ENCODE measurements around the gene TEX13B. TPM values are rescaled to one million over a fixed set of nuclear protein-coding genes. Genes with fewer than 3 reads are reported as not detected.

The TEX13B gene
- total RNA-seq, 4 donors from 2014 or later, result not detected

GRCh38 chrX:108022491-108023089, 40.4 kb upstream of the TEX13B start:
- Histone ChIP-seq H3K9me3 (no peaks in the 10 kb centered on the region), H3K27ac (replicated peaks in 1 of 4) (no peak overlapping the region), H3K4me1 (no peaks in the 10 kb centered on the region), H3K27me3 (peaks cover 0 to 8% (median 0%) of the 10 kb centered on the region in 4 donors), H3K4me3 (no peak overlapping the region), H3K36me3 (no peaks in the 10 kb centered on the region)
- intact Hi-C loops (cut with DNase I), result no loop called here
- no peak for DNase-seq (ENCODE audit: extremely low spot score)
- no peak for TF ChIP-seq EP300 (IDR thresholded peaks at IDR 0.05)
- TF ChIP-seq POLR2AphosphoS5 (IDR thresholded peaks at IDR 0.05), result no peak
- TF ChIP-seq POLR2A (IDR thresholded peaks at IDR 0.05; ENCODE audit: low read depth), result no peak
- TF ChIP-seq CTCF (IDR thresholded peaks at IDR 0.05), result no peak
- 80% methylated on average over 1 of the region's 1 CpG for WGBS

- intact Hi-C loops (cut with DNase I), result no loop called here
These were observed 38.5 kb upstream of the TEX13B start for GRCh38 chrX:108020631-108021030.

GRCh38 chrX:108019382-108019875, 37.3 kb upstream of the TEX13B start:
- WGBS, result 33% methylated on average over 1 of the region's 3 CpGs
- H3K36me3 ChIP-seq, result no peaks in the 10 kb centered on the region

More at GRCh38 chrX:108020631-108021030, 38.5 kb upstream of the TEX13B start:
- no peaks in the 10 kb centered on the region for H3K9me3 ChIP-seq
- TF ChIP-seq CTCF (IDR thresholded peaks at IDR 0.05) (peak; percentile 16 to 50 (median 31)), POLR2A (IDR thresholded peaks at IDR 0.05; ENCODE audit: low read depth) (no peak)
- 31% methylated on average over 2 of the region's 2 CpGs for WGBS
- no peaks in the 10 kb centered on the region for H3K27me3 ChIP-seq
- H3K4me3 ChIP-seq, result no peak overlapping the region
- H3K4me1 ChIP-seq, result no peaks in the 10 kb centered on the region
- no peaks in the 10 kb centered on the region for H3K36me3 ChIP-seq
- no peak for DNase-seq (ENCODE audit: extremely low spot score)
- no peak overlapping the region for H3K27ac ChIP-seq (replicated peaks in 1 of 4)

GRCh38 chrX:108018656-108019381, 36.6 kb upstream of the TEX13B start:
- DNase-seq (ENCODE audit: extremely low spot score), result no peak
- WGBS, result 59% methylated on average over 2 of the region's 4 CpGs

More at GRCh38 chrX:108019382-108019875, 37.3 kb upstream of the TEX13B start:
- intact Hi-C loops (cut with DNase I), result no loop called here
- Histone ChIP-seq H3K4me1 (no peaks in the 10 kb centered on the region), H3K9me3 (no peaks in the 10 kb centered on the region), H3K4me3 (no peak overlapping the region), H3K27ac (replicated peaks in 1 of 4) (no peak overlapping the region), H3K27me3 (no peaks in the 10 kb centered on the region)
- TF ChIP-seq POLR2AphosphoS5 (IDR thresholded peaks at IDR 0.05) (no peak), CTCF (IDR thresholded peaks at IDR 0.05) (no peak), POLR2A (IDR thresholded peaks at IDR 0.05; ENCODE audit: low read depth) (no peak), EP300 (IDR thresholded peaks at IDR 0.05) (no peak)
- DNase-seq (ENCODE audit: extremely low spot score), result no peak

More at GRCh38 chrX:108018656-108019381, 36.6 kb upstream of the TEX13B start:
- intact Hi-C loops (cut with DNase I), result no loop called here
- no peak overlapping the region for H3K4me3 ChIP-seq
- no peaks in the 10 kb centered on the region for H3K27me3 ChIP-seq
- H3K9me3 ChIP-seq, result peaks cover 0 to 3% (median 0%) of the 10 kb centered on the region in 4 donors
- H3K4me1 ChIP-seq, result no peaks in the 10 kb centered on the region
- H3K27ac ChIP-seq (replicated peaks in 1 of 4), result no peak overlapping the region
- TF ChIP-seq POLR2A (IDR thresholded peaks at IDR 0.05; ENCODE audit: low read depth) (no peak), CTCF (IDR thresholded peaks at IDR 0.05) (no peak), POLR2AphosphoS5 (IDR thresholded peaks at IDR 0.05) (no peak), EP300 (IDR thresholded peaks at IDR 0.05) (no peak)
- no peaks in the 10 kb centered on the region for H3K36me3 ChIP-seq

Data from esophagus muscularis mucosa (tissue), 4 donors.